ENCODE data around the gene DHX40. TPM values are rescaled to one million over a fixed set of nuclear protein-coding genes. Genes with fewer than 3 reads are reported as not detected.
"Not testable (repeated sequence)": the region's sequence is repeated elsewhere in the genome, so short reads cannot be mapped to it uniquely, and the experiment has no call there.

Gene DHX40
- total RNA-seq, 2 donors from 2014 or later: 35.9 to 37.5 TPM

DNA sequence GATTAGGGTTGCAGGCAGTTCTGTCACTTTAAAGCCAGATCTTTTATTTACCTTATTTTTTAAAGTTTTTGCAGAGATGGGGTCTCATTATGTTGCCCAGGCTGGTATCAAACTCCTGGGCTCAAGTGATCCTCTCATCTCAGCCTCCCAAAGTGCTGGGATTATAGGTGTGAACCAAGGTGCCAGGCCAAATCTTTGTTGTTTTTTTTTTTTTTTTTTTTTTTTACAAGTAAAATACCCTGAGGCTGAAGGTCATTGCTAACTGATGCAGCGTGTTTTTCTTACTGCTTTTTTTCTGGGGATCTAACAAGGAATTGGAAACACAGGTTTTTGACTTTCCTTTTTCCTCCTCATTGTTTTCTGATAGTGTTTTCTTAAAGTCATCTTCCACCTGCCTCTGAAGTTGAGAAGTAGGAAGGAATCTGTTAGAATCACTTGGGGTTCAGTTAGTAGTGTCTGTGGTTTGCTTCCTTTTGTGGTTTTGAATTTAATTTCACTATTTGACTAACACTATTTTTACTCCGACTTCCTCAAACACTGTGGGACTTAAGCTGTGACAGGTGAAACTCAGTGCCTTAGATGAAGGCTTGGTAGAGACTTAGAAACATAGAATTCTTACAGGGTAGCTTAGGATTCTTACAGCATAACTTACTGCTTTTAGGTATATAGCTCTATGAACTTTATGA, 76.5 kb downstream of the DHX40 start:
- H3K36me3 Mint-ChIP-seq (ENCODE audit: insufficient read depth in 2 of 2): peaks cover 2 to 26% of the 10 kb centered on the region in 2 donors
- no peaks in the 10 kb centered on the region for H3K9me3 Mint-ChIP-seq
- H3K27ac Mint-ChIP-seq: peak overlapping the region; percentile 19
- peak overlapping the region; percentile 57 to 76 for H3K4me3 Mint-ChIP-seq
- peaks cover 29% of the 10 kb centered on the region for H3K4me1 Mint-ChIP-seq (ENCODE audit: low read depth)
- DNase-seq (no peak), ATAC-seq (replicated peaks in 1 of 2) (peak; percentile 94 to 98)
- H3K27me3 Mint-ChIP-seq (ENCODE audit: low read depth): no peaks in the 10 kb centered on the region

DNA sequence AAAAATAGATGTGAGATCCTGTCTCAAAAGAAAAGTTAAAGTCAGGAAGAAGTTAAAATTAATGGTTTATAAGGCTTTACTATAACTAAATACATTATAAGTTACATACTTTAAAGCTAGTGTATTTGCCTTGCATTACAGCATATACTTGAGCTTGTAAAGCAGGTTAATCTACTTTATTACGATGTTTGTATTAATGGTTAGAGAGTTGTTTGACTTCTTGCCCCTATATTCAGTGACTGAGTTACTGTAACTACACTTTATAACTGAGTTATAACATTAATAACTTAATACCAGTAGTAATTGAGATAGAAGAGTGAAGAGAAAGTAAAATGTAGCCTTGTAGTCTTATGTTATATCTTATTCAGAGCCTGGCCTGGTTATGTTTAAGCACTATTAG, 77.2 kb downstream of the DHX40 start:
- Mint-ChIP-seq H3K27ac (peak overlapping the region; percentile 90), H3K4me1 (ENCODE audit: low read depth) (peaks cover 29% of the 10 kb centered on the region), H3K36me3 (ENCODE audit: insufficient read depth in 2 of 2) (peaks cover 4 to 32% of the 10 kb centered on the region in 2 donors), H3K27me3 (ENCODE audit: low read depth) (no peaks in the 10 kb centered on the region), H3K4me3 (peak overlapping the region in 1 of 2 donors; percentile 76), H3K9me3 (no peaks in the 10 kb centered on the region)
- ATAC-seq (replicated peaks in 1 of 2): no peak
- no peak for DNase-seq

DNA sequence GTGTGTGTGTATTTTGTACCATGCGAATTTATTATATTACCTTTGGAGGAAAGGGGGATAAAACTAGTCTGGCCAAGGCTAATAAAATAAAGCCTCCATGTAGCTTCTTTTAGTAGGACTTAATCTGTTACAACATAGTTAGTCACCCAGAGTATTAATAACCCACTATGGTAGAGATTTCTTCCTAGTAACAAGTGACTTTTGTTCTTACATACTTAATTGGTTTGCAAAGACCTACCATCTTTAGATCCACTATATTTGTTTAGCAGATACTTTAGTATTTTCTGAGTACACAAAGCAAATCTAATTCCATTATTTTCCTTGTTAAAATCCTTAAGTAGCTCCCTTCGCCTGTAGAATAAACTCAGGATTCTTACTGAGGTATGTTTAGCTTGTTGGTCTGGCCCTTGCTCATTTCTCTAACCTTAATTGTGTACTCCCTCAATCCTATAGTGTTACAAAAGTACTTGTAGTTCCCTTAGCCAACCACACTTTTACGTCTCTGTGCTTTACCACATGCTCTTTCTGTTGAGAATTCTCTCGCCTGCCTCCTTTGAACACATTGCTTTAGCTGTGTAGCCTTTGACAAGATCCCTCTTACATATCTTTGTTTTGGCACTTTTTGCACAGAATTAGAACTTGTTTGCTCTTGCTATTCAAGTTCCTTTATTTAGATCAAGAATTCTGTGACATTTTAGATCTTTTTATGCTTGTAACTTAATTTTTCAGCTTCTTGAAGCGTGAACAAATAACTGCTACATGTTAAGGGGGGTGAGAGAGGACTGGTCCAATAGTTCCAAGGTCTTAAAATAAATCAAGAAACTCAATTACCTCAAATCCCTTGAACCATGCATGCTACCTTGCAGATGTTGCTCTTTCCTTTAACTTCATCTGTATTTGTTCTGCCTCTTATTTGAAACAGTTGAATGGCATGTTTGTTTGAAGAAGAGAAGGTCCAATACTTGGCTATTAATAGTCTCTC, 78.0 kb downstream of the DHX40 start:
- Mint-ChIP-seq H3K4me3 (no peak overlapping the region), H3K9me3 (no peaks in the 10 kb centered on the region), H3K27me3 (ENCODE audit: low read depth) (no peaks in the 10 kb centered on the region), H3K4me1 (ENCODE audit: low read depth) (peaks cover 34% of the 10 kb centered on the region), H3K36me3 (ENCODE audit: insufficient read depth in 2 of 2) (peaks cover 4 to 33% of the 10 kb centered on the region in 2 donors), H3K27ac (peak overlapping the region; percentile 90)
- DNase-seq (no peak), ATAC-seq (replicated peaks in 1 of 2) (no peak)

DNA sequence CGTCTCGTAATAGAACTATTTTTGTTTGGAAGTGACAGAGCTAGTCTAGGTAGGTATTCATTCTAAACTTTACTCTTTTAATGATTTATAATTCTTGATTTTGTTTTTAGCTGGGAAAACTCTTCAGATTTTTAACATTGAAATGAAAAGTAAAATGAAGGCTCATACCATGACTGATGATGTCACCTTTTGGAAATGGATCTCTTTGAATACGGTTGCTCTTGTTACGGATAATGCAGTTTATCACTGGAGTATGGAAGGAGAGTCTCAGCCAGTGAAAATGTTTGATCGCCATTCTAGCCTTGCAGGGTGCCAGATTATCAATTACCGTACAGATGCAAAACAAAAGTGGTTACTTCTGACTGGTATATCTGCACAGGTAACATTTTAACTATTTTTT, 81.9 kb downstream of the DHX40 start:
- Mint-ChIP-seq H3K9me3 (no peaks in the 10 kb centered on the region), H3K36me3 (ENCODE audit: insufficient read depth in 2 of 2) (peaks cover 8 to 44% of the 10 kb centered on the region in 2 donors), H3K27ac (peak overlapping the region; percentile 51), H3K4me3 (no peak overlapping the region), H3K27me3 (ENCODE audit: low read depth) (no peaks in the 10 kb centered on the region), H3K4me1 (ENCODE audit: low read depth) (peaks cover 45% of the 10 kb centered on the region)
- ATAC-seq (replicated peaks in 1 of 2) (no peak), DNase-seq (no peak)

DNA sequence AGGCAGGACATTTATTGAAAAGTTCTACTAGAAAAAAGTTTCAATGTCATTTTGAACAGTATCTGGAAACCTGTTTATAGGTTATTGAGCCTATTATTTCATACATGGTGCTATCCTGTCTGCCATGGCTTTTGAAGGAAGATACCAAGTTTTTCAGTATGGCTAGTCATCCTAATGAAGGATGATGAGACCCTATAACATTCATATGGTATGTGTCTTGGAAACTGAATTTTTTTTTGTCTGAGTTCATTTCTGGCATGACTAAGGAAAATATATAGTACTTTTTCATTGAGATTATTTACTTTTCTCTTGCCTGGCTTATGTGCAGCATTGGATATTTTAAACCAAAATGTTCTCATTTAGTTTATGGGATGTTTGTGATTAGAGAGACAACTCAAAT, 84.5 kb downstream of the DHX40 start:
- no peak overlapping the region for H3K4me3 Mint-ChIP-seq
- H3K27ac Mint-ChIP-seq: no peak overlapping the region
- peaks cover 10 to 37% of the 10 kb centered on the region in 2 donors for H3K36me3 Mint-ChIP-seq (ENCODE audit: insufficient read depth in 2 of 2)
- ATAC-seq (replicated peaks in 1 of 2): no peak
- H3K9me3 Mint-ChIP-seq: no peaks in the 10 kb centered on the region
- no peaks in the 10 kb centered on the region for H3K27me3 Mint-ChIP-seq (ENCODE audit: low read depth)
- no peak for DNase-seq
- peaks cover 34% of the 10 kb centered on the region for H3K4me1 Mint-ChIP-seq (ENCODE audit: low read depth)

DNA sequence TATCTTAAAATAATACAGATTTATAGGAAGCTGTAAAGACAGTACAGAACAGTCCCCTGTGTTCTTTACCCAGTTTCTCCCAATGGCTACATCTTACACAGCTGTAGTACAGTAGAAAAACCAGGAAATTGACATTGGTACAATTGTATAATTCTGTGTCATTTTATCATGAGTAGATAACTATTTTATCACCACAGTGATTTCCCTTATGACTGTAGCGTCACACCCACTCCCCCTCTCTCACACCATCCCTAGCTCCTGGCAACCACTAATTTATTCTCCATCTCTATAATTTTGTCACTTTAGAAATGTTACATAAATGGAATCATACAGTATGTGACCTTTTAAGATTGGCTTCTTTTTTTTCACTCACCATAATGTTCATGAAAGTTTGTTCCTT, 85.2 kb downstream of the DHX40 start:
- DNase-seq (no peak), ATAC-seq (replicated peaks in 1 of 2) (peak in 1 of 2 donors; percentile 15)
- Mint-ChIP-seq H3K4me1 (ENCODE audit: low read depth) (peaks cover 34% of the 10 kb centered on the region), H3K4me3 (no peak overlapping the region), H3K36me3 (ENCODE audit: insufficient read depth in 2 of 2) (peaks cover 8 to 36% of the 10 kb centered on the region in 2 donors), H3K27ac (peak overlapping the region; percentile 86), H3K9me3 (no peaks in the 10 kb centered on the region), H3K27me3 (ENCODE audit: low read depth) (no peaks in the 10 kb centered on the region)

DNA sequence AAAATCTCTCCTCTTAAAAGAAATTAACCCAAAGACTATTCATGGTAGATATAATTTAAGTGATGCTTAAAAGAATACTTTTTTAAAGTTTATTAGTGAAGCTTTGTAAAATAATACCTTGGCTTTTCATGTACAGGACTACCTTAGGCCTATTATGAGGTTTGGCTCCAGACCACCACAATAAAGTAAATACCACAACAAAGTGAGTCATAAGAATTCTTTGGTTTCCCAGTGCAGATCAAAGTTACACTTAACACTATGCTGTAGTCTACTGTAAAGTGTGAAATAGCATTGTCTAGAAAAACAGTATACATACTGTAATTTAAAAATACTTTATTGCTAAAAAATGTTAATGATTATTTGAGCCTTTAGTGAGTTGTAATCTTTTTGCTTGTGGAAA, 85.9 kb downstream of the DHX40 start:
- H3K4me1 Mint-ChIP-seq (ENCODE audit: low read depth): peaks cover 34% of the 10 kb centered on the region
- no peaks in the 10 kb centered on the region for H3K9me3 Mint-ChIP-seq
- DNase-seq (no peak), ATAC-seq (replicated peaks in 1 of 2) (no peak)
- no peak overlapping the region for H3K4me3 Mint-ChIP-seq
- peaks cover 8 to 36% of the 10 kb centered on the region in 2 donors for H3K36me3 Mint-ChIP-seq (ENCODE audit: insufficient read depth in 2 of 2)
- H3K27me3 Mint-ChIP-seq (ENCODE audit: low read depth): no peaks in the 10 kb centered on the region
- H3K27ac Mint-ChIP-seq: no peak overlapping the region

DNA sequence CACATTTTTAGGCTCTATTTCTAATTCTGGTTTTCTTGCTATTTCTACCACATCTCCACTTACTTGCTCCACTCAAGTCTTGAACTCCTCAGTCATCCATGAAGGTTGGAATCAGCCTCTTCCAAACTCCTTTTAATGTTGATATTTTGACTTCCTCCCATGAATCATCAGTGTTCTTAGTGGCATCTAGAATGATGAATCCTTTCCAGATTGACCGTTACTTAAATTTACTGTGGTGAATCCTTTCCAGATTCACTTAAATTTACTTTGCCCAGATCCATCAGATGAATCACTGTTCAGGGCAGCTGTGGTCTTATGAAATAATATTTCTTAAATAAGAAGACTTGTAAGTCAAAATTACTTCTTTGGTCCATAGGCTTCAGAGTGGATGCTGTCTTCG, 86.7 kb downstream of the DHX40 start:
- DNase-seq (no peak), ATAC-seq (replicated peaks in 1 of 2) (no peak)
- no peaks in the 10 kb centered on the region for H3K27me3 Mint-ChIP-seq (ENCODE audit: low read depth)
- H3K27ac Mint-ChIP-seq: peak overlapping the region; percentile 49
- peaks cover 8 to 30% of the 10 kb centered on the region in 2 donors for H3K36me3 Mint-ChIP-seq (ENCODE audit: insufficient read depth in 2 of 2)
- H3K4me1 Mint-ChIP-seq (ENCODE audit: low read depth): peaks cover 34% of the 10 kb centered on the region
- no peaks in the 10 kb centered on the region for H3K9me3 Mint-ChIP-seq
- H3K4me3 Mint-ChIP-seq: no peak overlapping the region

DNA sequence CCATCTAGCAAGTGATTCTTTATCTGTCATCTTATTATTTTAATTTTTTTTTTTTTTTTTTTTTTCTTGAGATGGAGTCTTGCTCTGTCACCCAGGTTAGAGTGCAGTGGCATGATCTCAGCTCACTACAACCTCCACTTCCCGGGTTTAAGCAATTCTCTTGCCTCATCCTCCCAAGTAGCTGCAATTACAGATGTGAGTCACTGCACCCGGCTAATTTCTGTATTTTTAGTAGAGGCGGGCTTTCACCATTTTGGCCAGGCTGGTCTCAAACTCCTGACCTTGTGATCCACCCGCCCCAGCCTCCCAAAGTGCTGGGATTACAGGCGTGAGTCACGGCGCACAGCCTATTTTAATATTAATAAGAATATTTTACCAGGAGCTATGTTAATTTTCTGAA, 91.2 kb downstream of the DHX40 start:
- not testable (repeated sequence) for H3K27ac Mint-ChIP-seq; DNase-seq; H3K4me3 Mint-ChIP-seq; H3K9me3 Mint-ChIP-seq; H3K4me1 Mint-ChIP-seq (ENCODE audit: low read depth); H3K27me3 Mint-ChIP-seq (ENCODE audit: low read depth); ATAC-seq (replicated peaks in 1 of 2)
- H3K36me3 Mint-ChIP-seq (ENCODE audit: insufficient read depth in 2 of 2): peaks cover 13 to 31% of the 10 kb centered on the region in 2 donors

Other genes starting within 250 kb of the DHX40 start
- 10 to 100 TPM; 13.4 to 18.9 TPM for gene YPEL2, start 234.0 kb upstream of the DHX40 start, total RNA-seq
- 100 to 1,000 TPM; 144 to 149 TPM for gene CLTC, start 54.3 kb downstream of the DHX40 start, total RNA-seq
- gene PTRH2, start 141.8 kb downstream of the DHX40 start, total RNA-seq: 10 to 100 TPM; 22.2 to 29.3 TPM
- gene VMP1, start 142.0 kb downstream of the DHX40 start, total RNA-seq: 100 to 1,000 TPM; 236 to 324 TPM

All from activated T-cell treated with anti-CD3 and anti-CD28 coated beads, Interleukin-2, amount 50 U/mL, for 72 hours (primary cell).